Esophagus muscularis mucosa (tissue), 4 donors: Measurements from ENCODE around the gene SLC22A3. TPM values are rescaled to one million over a fixed set of nuclear protein-coding genes. Genes with fewer than 3 reads are reported as not detected.
A peak's percentile ranks its signal among the peaks of the same experiment; 100 is the strongest.

Experiments
- DNase-seq: peaks from one replicate; pipeline ENCODE4 v3.0.0-alpha.2; 2017; ENCODE audit errors: extremely low spot score
- H3K27ac ChIP-seq, 4 donors: fragments of 200-600 bp; sonication (generic); replicated peaks in 1 of 4; 1 replicate in 3 of 4; 2 replicates in 1 of 4; pipeline ENCODE4 v1.5.1; 2016 to 2019; ENCODE audit warnings: mild to moderate bottlenecking in 1 of 4
- H3K27me3 ChIP-seq, 4 donors: fragments of 200-600 bp; sonication (generic); one replicate each; pipeline versions ENCODE4 v1.5.1 to v1.6.0; 2016 to 2019
- H3K36me3 ChIP-seq, 4 donors: fragments of 200-600 bp; sonication (generic); one replicate each; pipeline ENCODE4 v1.5.1; 2016 to 2019
- H3K4me1 ChIP-seq, 4 donors: fragments of 200-600 bp; sonication (generic); one replicate each; pipeline ENCODE4 v1.5.1; 2016 to 2019
- H3K4me3 ChIP-seq, 4 donors: fragments of 200-600 bp; sonication (generic); 1 replicate in 2 of 4; 2 replicates in 2 of 4; pipeline ENCODE4 v1.5.1; 2016 to 2019; ENCODE audit warnings: mild to moderate bottlenecking in 4 of 4, moderate library complexity in 1 of 4
- H3K9me3 ChIP-seq, 4 donors: fragments of 200-600 bp; sonication (generic); 1 replicate in 3 of 4; 2 replicates in 1 of 4; pipeline ENCODE4 v1.5.1; 2016 to 2019
- CTCF ChIP-seq, 3 experiments: fragments of 200-600 bp in 2 of 3; fragments of 450-650 bp in 1 of 3; sonication (generic) in 2 of 3; IDR thresholded peaks; one replicate each; pipeline ENCODE4 v1.5.1; 2017 to 2019; ENCODE audit warnings: antibody characterized with exemption in 3 of 3, mild to moderate bottlenecking in 2 of 3, moderate library complexity in 1 of 3
- EP300 ChIP-seq: sonication (generic); formaldehyde crosslinking; IDR thresholded peaks from one replicate; pipeline ENCODE4 v1.6.1; 2017; ENCODE audit warnings: antibody characterized with exemption
- POLR2A ChIP-seq: fragments of 450-650 bp; IDR thresholded peaks from one replicate; pipeline ENCODE4 v1.6.1; 2017; ENCODE audit warnings: antibody characterized with exemption, moderate library complexity, mild to moderate bottlenecking, low read depth
- POLR2AphosphoS5 ChIP-seq, 2 donors: sonication (generic); formaldehyde crosslinking; IDR thresholded peaks; one replicate each; pipeline ENCODE4 v1.6.1; 2017; ENCODE audit warnings: antibody characterized with exemption in 2 of 2
- WGBS: methylation state at CpG from one replicate; pipeline ENCODE4 v1.1.5; 2018; 5-methylcytosine and 5-hydroxymethylcytosine counted together
- intact Hi-C: fragments of 100-400 bp; cut with DNase I; formaldehyde crosslinking; loops from one replicate; pipeline ENCODE4 v1.15.1; 2023
- total RNA-seq, 4 donors: library from RNA; depleted of rRNA; stranded (reverse); fragments of >200 nt; gene quantifications; one replicate each; pipeline versions ENCODE4 v1.1.0 to v1.2.1, GENCODE V29; 2016

The SLC22A3 gene
- total RNA-seq, 4 donors from 2014 or later = 16.8 to 20.4 (median 18.9) TPM

DNA sequence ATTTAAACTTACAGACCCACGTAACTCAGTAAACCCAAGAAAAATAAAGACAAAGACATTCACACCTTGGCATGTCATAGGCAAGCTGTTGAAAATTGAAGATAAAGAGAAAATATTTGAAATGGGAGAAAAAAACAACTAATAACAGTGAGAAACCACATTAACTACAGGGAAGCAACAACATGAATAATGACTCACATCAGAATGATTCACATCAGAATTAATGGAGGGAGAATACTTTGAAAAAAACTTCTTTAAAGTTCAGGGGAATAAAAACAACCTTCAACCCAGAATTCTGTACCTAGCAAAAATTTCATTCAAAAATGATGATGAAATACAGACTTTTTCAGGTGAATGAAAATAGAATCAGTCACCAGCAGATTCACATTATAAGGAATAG lies 32.9 kb upstream of the SLC22A3 start:
- H3K9me3 ChIP-seq = peaks cover 0 to 32% (median 22%) of the 10 kb centered on the region in 4 donors
- H3K27ac ChIP-seq = no peak overlapping the region
- no peaks in the 10 kb centered on the region for H3K4me1 ChIP-seq
- no peak overlapping the region for H3K4me3 ChIP-seq
- DNase-seq = no peak
- WGBS = 62% methylated on average over 1 of the region's 1 CpG
- intact Hi-C loops = no loop called here
- no peak for TF ChIP-seq POLR2AphosphoS5 (IDR thresholded peaks at IDR 0.05)
- no peak for TF ChIP-seq EP300
- TF ChIP-seq CTCF (IDR thresholded peaks at IDR 0.05) = no peak
- TF ChIP-seq POLR2A = no peak
- no peaks in the 10 kb centered on the region for H3K27me3 ChIP-seq
- H3K36me3 ChIP-seq = no peaks in the 10 kb centered on the region

DNA sequence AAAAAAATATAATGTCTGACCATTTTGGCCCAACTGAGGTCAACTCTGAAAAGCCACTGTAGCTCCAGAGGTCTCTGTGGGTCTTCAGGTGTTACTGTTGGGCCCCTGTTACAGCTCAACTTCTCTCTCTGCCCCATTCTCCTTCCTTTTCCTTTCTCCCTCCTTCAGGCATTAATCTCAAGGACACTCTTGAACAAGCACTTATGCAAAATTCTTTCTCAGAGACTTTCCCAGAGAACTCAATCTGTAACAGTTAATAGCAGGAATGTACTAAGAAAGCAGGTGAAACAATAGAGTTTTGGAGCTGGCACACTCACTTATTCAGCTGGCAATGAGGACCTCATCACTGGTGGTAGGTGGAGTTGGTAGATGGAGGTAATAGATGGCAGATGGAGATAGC lies 31.9 kb upstream of the SLC22A3 start:
- no peaks in the 10 kb centered on the region for H3K27me3 ChIP-seq
- intact Hi-C loops = no loop called here
- H3K27ac ChIP-seq = no peak overlapping the region
- no peak for TF ChIP-seq CTCF (IDR thresholded peaks at IDR 0.05)
- TF ChIP-seq POLR2A = no peak
- TF ChIP-seq EP300 = no peak
- TF ChIP-seq POLR2AphosphoS5 (IDR thresholded peaks at IDR 0.05) = no peak
- no peaks in the 10 kb centered on the region for H3K4me1 ChIP-seq
- peaks cover 0 to 28% (median 20%) of the 10 kb centered on the region in 4 donors for H3K9me3 ChIP-seq
- H3K36me3 ChIP-seq = no peaks in the 10 kb centered on the region
- no peak overlapping the region for H3K4me3 ChIP-seq
- no peak for DNase-seq

DNA sequence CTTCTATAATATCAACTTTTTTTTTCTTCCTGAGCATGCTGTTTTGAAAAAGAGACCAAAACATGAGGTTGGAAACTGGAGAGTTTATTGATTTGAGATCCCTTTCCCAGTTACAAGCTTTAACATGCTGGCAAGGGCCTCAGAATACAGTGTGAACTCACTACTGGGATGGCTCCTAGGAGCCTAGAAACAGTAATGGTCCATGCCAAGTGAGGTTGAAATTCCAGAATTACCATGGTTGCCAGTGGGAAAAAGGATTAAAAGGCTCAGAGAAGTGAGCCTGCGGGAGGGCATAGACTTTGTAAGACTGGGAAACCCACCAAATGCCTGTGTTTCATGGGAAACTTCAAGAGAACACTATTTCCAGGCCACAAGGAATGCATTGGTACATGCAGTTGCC lies 28.9 kb upstream of the SLC22A3 start:
- Histone ChIP-seq H3K27me3 (no peaks in the 10 kb centered on the region), H3K4me1 (no peaks in the 10 kb centered on the region), H3K27ac (no peak overlapping the region), H3K4me3 (no peak overlapping the region), H3K36me3 (no peaks in the 10 kb centered on the region), H3K9me3 (peaks cover 0 to 11% (median 5%) of the 10 kb centered on the region in 4 donors)
- 83% methylated on average over 1 of the region's 1 CpG for WGBS
- no peak for DNase-seq
- intact Hi-C loops = no loop called here
- TF ChIP-seq POLR2AphosphoS5 (IDR thresholded peaks at IDR 0.05) = no peak
- no peak for TF ChIP-seq CTCF (IDR thresholded peaks at IDR 0.05)
- TF ChIP-seq EP300 = no peak
- no peak for TF ChIP-seq POLR2A

DNA sequence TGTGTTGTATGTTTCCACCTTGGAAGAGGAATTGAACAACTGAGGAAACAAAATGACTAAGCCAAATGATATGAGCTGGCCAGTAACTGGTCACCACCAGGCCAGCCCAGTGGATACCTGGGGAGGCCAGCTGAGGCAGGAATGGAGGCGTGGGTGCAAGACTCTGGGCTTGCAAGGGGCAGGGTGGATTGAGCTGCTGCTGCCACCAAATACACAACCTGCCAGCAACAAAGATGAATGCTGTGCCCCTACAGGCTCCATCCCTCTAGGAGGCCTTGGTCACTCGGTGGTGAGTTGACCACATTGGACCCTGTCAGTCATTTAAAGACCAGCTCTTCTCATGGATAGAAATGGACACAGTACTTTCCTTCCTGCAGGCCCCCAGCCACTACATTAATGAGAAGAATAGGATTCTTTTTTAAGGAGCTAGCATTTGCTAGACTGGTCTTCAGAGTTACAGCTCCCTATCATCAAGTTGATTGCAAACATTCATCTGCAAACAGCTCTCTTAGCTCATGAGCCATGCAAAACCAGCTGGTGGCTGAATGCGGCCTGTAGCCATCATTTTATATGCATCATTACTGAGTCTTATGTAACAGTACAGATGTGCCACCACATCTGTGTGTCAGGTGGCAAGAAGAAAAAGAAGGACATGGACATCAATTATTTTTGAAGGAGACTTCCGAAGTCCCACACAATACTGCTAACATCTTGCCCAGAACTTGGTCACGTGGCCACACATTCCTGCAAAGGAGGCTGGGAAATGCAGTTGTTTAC lies 26.3 kb upstream of the SLC22A3 start:
- H3K4me1 ChIP-seq = no peaks in the 10 kb centered on the region
- DNase-seq = peak; percentile 66
- H3K4me3 ChIP-seq = no peak overlapping the region
- H3K27me3 ChIP-seq = no peaks in the 10 kb centered on the region
- 76% methylated on average over 5 of the region's 5 CpGs for WGBS
- H3K27ac ChIP-seq = no peak overlapping the region
- TF ChIP-seq POLR2A (no peak), POLR2AphosphoS5 (IDR thresholded peaks at IDR 0.05) (no peak), CTCF (IDR thresholded peaks at IDR 0.05) (no peak), EP300 (no peak)
- H3K9me3 ChIP-seq = peaks cover 0 to 10% (median 5%) of the 10 kb centered on the region in 4 donors
- intact Hi-C loops = no loop called here
- H3K36me3 ChIP-seq = no peaks in the 10 kb centered on the region

- no peak for TF ChIP-seq POLR2AphosphoS5 (IDR thresholded peaks at IDR 0.05)
- no peak for TF ChIP-seq EP300
- TF ChIP-seq POLR2A = no peak
- no peak for TF ChIP-seq CTCF (IDR thresholded peaks at IDR 0.05)
- Histone ChIP-seq H3K27me3 (no peaks in the 10 kb centered on the region), H3K4me3 (no peak overlapping the region), H3K4me1 (no peaks in the 10 kb centered on the region), H3K27ac (no peak overlapping the region), H3K36me3 (no peaks in the 10 kb centered on the region), H3K9me3 (no peaks in the 10 kb centered on the region)
- WGBS = 96% methylated on average over 3 of the region's 3 CpGs
- no peak for DNase-seq
- intact Hi-C loops = no loop called here
These were observed 20.2 kb upstream of the SLC22A3 start for GRCh38 chr6:160327981-160328380.
